ENCODE results near the gene PREX1. TPM values are rescaled to one million over a fixed set of nuclear protein-coding genes. Genes with fewer than 3 reads are reported as not detected.

Gene PREX1
- total and polyA plus RNA-seq, 2 experiments from 2014 or later: 2.4 to 10.3 TPM

DNA sequence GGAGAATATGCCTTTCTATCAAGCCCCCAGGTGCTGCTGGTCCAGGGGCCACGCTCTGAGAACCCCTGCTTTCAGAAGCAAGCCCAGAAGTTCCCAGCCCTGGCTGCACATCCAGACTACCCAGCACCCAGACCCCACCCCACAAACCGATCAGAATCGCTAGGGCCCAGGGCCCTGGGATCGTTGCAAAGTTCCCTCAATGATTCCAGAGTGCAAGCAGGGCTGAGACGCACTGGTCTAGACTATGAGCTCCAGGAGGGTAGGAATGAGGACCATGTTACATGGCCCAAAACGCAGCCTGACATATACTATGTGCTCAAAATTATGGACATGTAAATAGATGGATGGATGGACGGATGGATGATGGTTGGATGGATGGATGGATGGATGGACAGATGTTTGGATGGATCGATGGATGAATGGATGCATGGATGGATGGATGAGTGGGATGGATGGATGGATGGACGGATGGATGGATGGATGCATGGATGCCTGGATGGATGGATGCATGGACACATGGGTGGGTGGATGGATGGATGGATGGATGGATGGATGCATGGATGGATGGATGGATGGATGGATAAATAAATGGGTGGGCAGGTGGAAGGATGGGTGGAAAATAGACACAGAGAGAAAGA lies 194.1 kb downstream of the PREX1 start (continued):
- TF ChIP-seq REST (IDR thresholded peaks at IDR 0.05; ENCODE audit: unreplicated experiment): no peak
- TF ChIP-seq, protein P1, sequence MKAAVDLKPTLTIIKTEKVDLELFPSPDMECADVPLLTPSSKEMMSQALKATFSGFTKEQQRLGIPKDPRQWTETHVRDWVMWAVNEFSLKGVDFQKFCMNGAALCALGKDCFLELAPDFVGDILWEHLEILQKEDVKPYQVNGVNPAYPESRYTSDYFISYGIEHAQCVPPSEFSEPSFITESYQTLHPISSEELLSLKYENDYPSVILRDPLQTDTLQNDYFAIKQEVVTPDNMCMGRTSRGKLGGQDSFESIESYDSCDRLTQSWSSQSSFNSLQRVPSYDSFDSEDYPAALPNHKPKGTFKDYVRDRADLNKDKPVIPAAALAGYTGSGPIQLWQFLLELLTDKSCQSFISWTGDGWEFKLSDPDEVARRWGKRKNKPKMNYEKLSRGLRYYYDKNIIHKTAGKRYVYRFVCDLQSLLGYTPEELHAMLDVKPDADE (IDR thresholded peaks at IDR 0.05): no peak
- TF ChIP-seq EZH2phosphoT487 (IDR thresholded peaks at IDR 0.05; ENCODE audit: unreplicated experiment): no peak
- no peak for TF ChIP-seq POLR2AphosphoS5 (IDR thresholded peaks at IDR 0.05; ENCODE audit: low read depth)
- no peak for TF ChIP-seq EZH2 (IDR thresholded peaks at IDR 0.05; ENCODE audit: low read depth, unreplicated experiment)

- DNase-seq (ENCODE audit: low spot score): no peak
- ATAC-seq: no peak
- Histone ChIP-seq H3K27ac (ENCODE audit: low read depth) (no peak overlapping the region), H3K4me1 (ENCODE audit: insufficient read depth) (no peaks in the 10 kb centered on the region), H3K4me3 (no peak overlapping the region), H3F3A (replicated peaks; ENCODE audit: low read depth) (no peaks in the 10 kb centered on the region), H3K27me3 (ENCODE audit: insufficient read depth) (no peaks in the 10 kb centered on the region), H3K4me2 (no peak overlapping the region), H3K9me2 (ENCODE audit: insufficient read depth) (no peaks in the 10 kb centered on the region), H2AFZ (no peak overlapping the region), H4K20me1 (replicated peaks; ENCODE audit: insufficient read depth) (no peaks in the 10 kb centered on the region), H3K36me3 (ENCODE audit: insufficient read depth) (no peaks in the 10 kb centered on the region), H3K79me2 (replicated peaks; ENCODE audit: insufficient read depth) (no peaks in the 10 kb centered on the region)
- Mint-ChIP-seq H3K9me3 (no peaks in the 10 kb centered on the region), H3K27me3 (ENCODE audit: insufficient read depth, low read depth, poor library complexity) (peaks cover 9% of the 10 kb centered on the region), H3K4me1 (peaks cover 5% of the 10 kb centered on the region; the same call in 2 of the 3 replicates), H3K27ac (no peak overlapping the region), H3K4me3 (no peak overlapping the region), H3K36me3 (ENCODE audit: low read depth) (no peaks in the 10 kb centered on the region)
- TF ChIP-seq REST (IDR thresholded peaks at IDR 0.05; ENCODE audit: unreplicated experiment) (no peak), ZNF331 (CRISPR knock-in tag; IDR thresholded peaks at IDR 0.05; ENCODE audit: low read depth) (no peak), CREB1 (CRISPR knock-in tag; IDR thresholded peaks at IDR 0.05; ENCODE audit: low read depth) (no peak)
These were observed 194.8 kb downstream of the PREX1 start for GRCh38 chr20:48632825-48633619.
